ENCODE measurements around the gene SPP2. TPM values are rescaled to one million over a fixed set of nuclear protein-coding genes. Genes with fewer than 3 reads are reported as not detected.

The SPP2 gene
- total RNA-seq, 1 experiment from 2014 or later, result 0.14 TPM

- Histone ChIP-seq H3K9me3 (replicated peaks) (no peaks in the 10 kb centered on the region; the same call in 1 of the 2 replicates), H3K4me1 (peaks cover 7% of the 10 kb centered on the region), H3K4me3 (no peak overlapping the region), H3K27ac (no peak overlapping the region), H3K27me3 (no peaks in the 10 kb centered on the region; the same call in 1 of the 2 replicates), H3K36me3 (no peaks in the 10 kb centered on the region)
- no peak for DNase-seq
These were observed 23.7 kb upstream of the SPP2 start for GRCh38 chr2:234026693-234027254.

- Histone ChIP-seq H3K4me3 (no peak overlapping the region), H3K27me3 (no peaks in the 10 kb centered on the region; the same call in 1 of the 2 replicates), H3K4me1 (peaks cover 7% of the 10 kb centered on the region), H3K9me3 (replicated peaks) (no peaks in the 10 kb centered on the region; the same call in 1 of the 2 replicates), H3K27ac (no peak overlapping the region), H3K36me3 (no peaks in the 10 kb centered on the region)
- no peak for DNase-seq
These were observed 22.9 kb upstream of the SPP2 start for GRCh38 chr2:234027641-234028040.

- no peak overlapping the region for H3K4me3 ChIP-seq
- H3K27me3 ChIP-seq, result no peaks in the 10 kb centered on the region; the same call in 1 of the 2 replicates
- H3K27ac ChIP-seq, result no peak overlapping the region
- H3K4me1 ChIP-seq, result peaks cover 7% of the 10 kb centered on the region
- H3K36me3 ChIP-seq, result no peaks in the 10 kb centered on the region
- no peak for DNase-seq
- H3K9me3 ChIP-seq (replicated peaks), result peaks cover under 1% of the 10 kb centered on the region; the same call in 1 of the 2 replicates
These were observed 21.3 kb upstream of the SPP2 start for GRCh38 chr2:234029150-234029733.

- no peaks in the 10 kb centered on the region; the same call in 1 of the 2 replicates for H3K27me3 ChIP-seq
- H3K4me3 ChIP-seq, result no peak overlapping the region
These were observed 19.3 kb upstream of the SPP2 start for GRCh38 chr2:234031207-234031606.

GRCh38 chr2:234032279-234032856 lies 18.1 kb upstream of the SPP2 start:
- Histone ChIP-seq H3K27me3 (no peaks in the 10 kb centered on the region), H3K27ac (no peak overlapping the region), H3K9me3 (replicated peaks) (0 out of 2 replicates have a peak, but pooled peaks cover 7% of the 10 kb centered on the region), H3K36me3 (no peaks in the 10 kb centered on the region), H3K4me1 (no peaks in the 10 kb centered on the region), H3K4me3 (no peak overlapping the region)
- no peak for DNase-seq

More at GRCh38 chr2:234031207-234031606, 19.3 kb upstream of the SPP2 start:
- H3K4me1 ChIP-seq, result peaks cover 6% of the 10 kb centered on the region; the same call in 1 of the 2 replicates
- no peak for DNase-seq
- peaks cover 7% of the 10 kb centered on the region; the same call in 1 of the 2 replicates for H3K9me3 ChIP-seq (replicated peaks)
- no peaks in the 10 kb centered on the region for H3K36me3 ChIP-seq
- H3K27ac ChIP-seq, result no peak overlapping the region

GRCh38 chr2:234033174-234033573 lies 17.3 kb upstream of the SPP2 start:
- Histone ChIP-seq H3K4me3 (no peak overlapping the region), H3K27me3 (no peaks in the 10 kb centered on the region)
- no peak for DNase-seq

DNA sequence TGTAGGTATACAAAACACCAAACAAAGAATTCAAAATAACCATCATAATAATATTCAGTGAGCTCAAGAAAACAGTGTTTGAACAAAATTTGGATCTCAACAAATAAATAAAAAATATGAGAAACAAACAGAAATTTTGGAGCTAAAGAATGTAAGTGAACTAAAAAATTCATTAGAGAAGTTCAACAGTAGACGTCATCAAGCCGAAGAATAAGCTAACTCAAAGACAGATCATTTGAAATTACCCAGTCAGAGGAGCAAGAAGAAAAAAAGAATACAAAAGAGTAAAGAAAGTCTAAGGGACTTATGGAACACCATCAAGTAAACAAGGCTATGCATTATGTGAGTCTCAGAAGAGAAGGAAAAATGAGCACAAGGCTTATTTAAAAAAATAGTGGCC lies 16.6 kb upstream of the SPP2 start:
- no peak for DNase-seq
- H3K36me3 ChIP-seq, result no peaks in the 10 kb centered on the region
- H3K27me3 ChIP-seq, result no peaks in the 10 kb centered on the region
- H3K4me1 ChIP-seq, result 0 out of 2 replicates have a peak, but pooled peaks cover 3% of the 10 kb centered on the region
- H3K27ac ChIP-seq, result no peak overlapping the region
- no peak overlapping the region for H3K4me3 ChIP-seq
- 0 out of 2 replicates have a peak, but pooled peaks cover 7% of the 10 kb centered on the region for H3K9me3 ChIP-seq (replicated peaks)

More at GRCh38 chr2:234033174-234033573, 17.3 kb upstream of the SPP2 start:
- Histone ChIP-seq H3K36me3 (no peaks in the 10 kb centered on the region), H3K27ac (no peak overlapping the region), H3K4me1 (0 out of 2 replicates have a peak, but pooled peaks cover under 1% of the 10 kb centered on the region), H3K9me3 (replicated peaks) (0 out of 2 replicates have a peak, but pooled peaks cover 7% of the 10 kb centered on the region)

DNA sequence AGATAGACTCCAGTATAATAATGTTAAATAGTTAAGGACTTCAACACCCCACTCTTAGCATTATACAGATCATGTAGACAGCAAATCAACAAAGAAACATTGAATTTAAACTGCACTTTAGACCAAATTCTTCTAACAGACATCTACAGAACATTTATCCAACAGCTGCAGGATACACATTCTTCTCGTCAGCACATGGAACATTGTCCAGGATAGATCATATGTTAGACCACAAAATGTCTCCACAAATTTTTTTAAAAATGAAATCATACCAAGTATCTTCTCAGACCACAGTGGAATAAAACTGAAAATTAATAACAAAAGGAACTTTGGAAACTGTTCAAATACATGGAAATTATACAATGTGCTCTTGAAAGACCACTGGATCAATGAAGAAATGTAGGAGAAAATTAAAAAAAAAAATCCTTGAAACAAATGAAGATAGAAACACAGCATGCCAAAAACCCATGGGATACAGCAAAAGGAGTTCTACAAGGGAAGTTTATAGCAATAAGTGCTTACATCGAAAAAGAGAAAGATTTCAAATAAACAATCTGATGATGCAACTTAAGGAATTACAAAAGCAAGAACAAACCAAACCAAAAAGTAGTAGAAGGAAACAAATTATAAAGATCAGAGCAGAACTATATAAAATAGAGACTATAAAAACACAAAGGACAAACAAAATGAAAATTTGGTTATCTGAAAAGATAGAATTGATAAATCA lies 12.3 kb upstream of the SPP2 start:
- no peak overlapping the region for H3K4me3 ChIP-seq
- no peaks in the 10 kb centered on the region for H3K36me3 ChIP-seq
- peak in 1 of 2 experiments; percentile 33 for DNase-seq
- no peaks in the 10 kb centered on the region for H3K27me3 ChIP-seq
- H3K9me3 ChIP-seq (replicated peaks), result 0 out of 2 replicates have a peak, but pooled peaks cover 7% of the 10 kb centered on the region
- H3K4me1 ChIP-seq, result 0 out of 2 replicates have a peak, but pooled peaks cover 3% of the 10 kb centered on the region
- no peak overlapping the region for H3K27ac ChIP-seq

- Histone ChIP-seq H3K4me3 (no peak overlapping the region), H3K27me3 (no peaks in the 10 kb centered on the region), H3K36me3 (no peaks in the 10 kb centered on the region), H3K4me1 (peaks cover 10% of the 10 kb centered on the region; the same call in 1 of the 2 replicates), H3K27ac (no peak overlapping the region), H3K9me3 (replicated peaks) (no peaks in the 10 kb centered on the region)
- DNase-seq, result peak in 1 of 2 experiments; percentile 45
These were observed 6.3 kb upstream of the SPP2 start for GRCh38 chr2:234044157-234044556.

DNA sequence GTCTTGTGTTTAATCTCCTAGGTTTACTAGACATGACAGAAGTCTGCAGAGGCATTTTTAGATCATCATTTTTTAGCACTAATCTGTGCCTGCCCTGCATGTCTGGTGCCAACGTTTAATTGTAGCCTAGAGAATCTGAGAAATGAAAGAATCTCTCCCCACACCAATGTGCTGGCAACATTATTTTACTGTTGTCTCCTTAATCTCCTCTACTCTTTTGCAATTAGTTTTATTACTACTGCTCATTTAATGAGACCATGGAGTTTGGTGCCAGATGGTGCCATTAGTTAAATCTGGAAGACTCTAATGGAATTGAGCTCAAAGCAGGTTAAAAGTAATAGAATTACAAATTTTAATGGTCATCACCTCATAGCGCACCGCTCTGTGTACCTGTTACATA lies 4.0 kb upstream of the SPP2 start:
- Histone ChIP-seq H3K4me3 (no peak overlapping the region), H3K9me3 (replicated peaks) (no peaks in the 10 kb centered on the region), H3K27me3 (no peaks in the 10 kb centered on the region)

GRCh38 chr2:234047361-234047760 lies 3.1 kb upstream of the SPP2 start:
- Histone ChIP-seq H3K9me3 (replicated peaks) (no peaks in the 10 kb centered on the region), H3K27ac (no peak overlapping the region), H3K4me1 (peaks cover 10% of the 10 kb centered on the region; the same call in 1 of the 2 replicates), H3K4me3 (no peak overlapping the region), H3K36me3 (no peaks in the 10 kb centered on the region), H3K27me3 (no peaks in the 10 kb centered on the region)
- no peak for DNase-seq

More for the DNA sequence above, 4.0 kb upstream of the SPP2 start:
- Histone ChIP-seq H3K27ac (no peak overlapping the region), H3K36me3 (no peaks in the 10 kb centered on the region), H3K4me1 (peaks cover 10% of the 10 kb centered on the region; the same call in 1 of the 2 replicates)
- no peak for DNase-seq

DNA sequence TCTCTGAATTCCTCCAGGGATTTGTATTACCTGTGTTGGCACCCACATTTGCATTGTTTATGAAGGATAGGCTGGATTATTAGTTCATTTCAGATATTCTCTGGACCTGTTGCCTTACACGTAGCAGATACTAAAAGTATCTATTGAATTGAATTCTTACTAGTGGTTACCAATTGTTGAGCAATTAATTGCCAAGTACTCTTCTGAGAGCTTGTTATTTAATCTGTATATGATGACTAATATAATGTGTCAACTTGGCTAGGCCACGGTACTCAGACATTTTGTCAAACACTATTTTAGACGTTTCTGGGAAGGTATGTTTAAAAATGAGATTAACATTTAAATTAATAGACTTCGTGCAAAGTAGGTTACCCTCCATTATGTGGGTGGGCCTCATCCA lies 2.5 kb upstream of the SPP2 start:
- Histone ChIP-seq H3K27me3 (no peaks in the 10 kb centered on the region), H3K36me3 (no peaks in the 10 kb centered on the region), H3K4me3 (no peak overlapping the region), H3K27ac (no peak overlapping the region), H3K4me1 (peaks cover 10% of the 10 kb centered on the region; the same call in 1 of the 2 replicates), H3K9me3 (replicated peaks) (no peaks in the 10 kb centered on the region)
- DNase-seq, result no peak

DNA sequence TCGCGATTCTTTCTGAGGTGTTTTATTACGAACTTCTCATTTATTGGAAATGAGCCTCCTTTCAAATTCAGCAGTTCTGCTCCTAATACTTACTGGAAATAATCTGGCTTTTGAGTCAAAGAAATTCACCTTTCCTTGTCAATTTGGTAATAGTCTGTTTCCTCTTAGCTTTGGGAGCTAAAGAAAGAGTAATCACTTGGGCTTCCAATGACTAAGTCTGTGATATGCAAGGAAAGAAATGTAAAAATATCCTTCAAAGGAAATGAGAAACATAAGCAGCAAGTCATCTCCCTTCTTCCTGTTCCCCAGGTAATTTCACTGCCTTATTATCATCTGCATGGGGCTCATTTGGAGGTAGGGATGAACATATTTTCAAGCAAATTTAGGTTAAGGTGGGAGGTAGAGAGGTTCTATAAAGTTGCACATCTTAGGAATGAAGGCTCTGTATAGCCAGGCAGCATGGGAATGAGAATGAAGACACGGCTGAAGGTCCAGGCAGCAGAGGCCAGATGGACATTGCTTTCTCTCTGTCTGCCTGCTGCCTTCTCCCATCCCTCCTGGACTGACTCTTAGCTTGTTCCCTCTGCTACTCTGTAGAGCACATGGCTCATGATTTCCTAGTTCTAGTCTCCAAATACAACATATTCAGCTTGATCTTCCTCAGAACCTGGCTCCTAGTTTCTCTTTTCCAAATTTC lies 1.0 kb downstream of the SPP2 start:
- Histone ChIP-seq H3K9me3 (replicated peaks) (no peaks in the 10 kb centered on the region), H3K27me3 (no peaks in the 10 kb centered on the region), H3K4me1 (no peaks in the 10 kb centered on the region), H3K4me3 (no peak overlapping the region), H3K27ac (no peak overlapping the region), H3K36me3 (no peaks in the 10 kb centered on the region)
- DNase-seq, result no peak

DNA sequence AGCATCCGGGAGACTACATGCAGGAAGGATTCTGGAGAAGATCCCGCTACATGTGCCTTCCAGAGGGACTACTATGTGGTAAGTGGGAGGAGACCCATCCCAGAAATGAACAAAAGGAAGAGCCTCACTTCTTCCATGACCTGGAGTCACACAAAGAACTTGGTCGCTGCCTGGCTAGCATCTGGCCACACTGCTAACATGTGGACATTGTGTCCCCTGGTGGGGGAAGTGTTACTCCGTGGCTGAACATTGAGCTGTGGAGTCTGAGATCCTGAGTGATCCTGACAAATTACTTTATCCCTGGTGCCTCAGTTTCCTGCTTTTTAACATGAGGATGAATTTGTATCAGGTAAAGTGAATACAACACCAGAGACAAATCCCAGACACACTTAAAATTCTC lies 8.4 kb downstream of the SPP2 start:
- no peak overlapping the region for H3K4me3 ChIP-seq
- no peaks in the 10 kb centered on the region; the same call in 1 of the 2 replicates for H3K4me1 ChIP-seq
- no peaks in the 10 kb centered on the region for H3K36me3 ChIP-seq
- no peaks in the 10 kb centered on the region for H3K9me3 ChIP-seq (replicated peaks)
- no peaks in the 10 kb centered on the region for H3K27me3 ChIP-seq
- no peak for DNase-seq
- H3K27ac ChIP-seq, result no peak overlapping the region
